ENCODE measurements around the gene AKNAD1.
"Not testable (repeated sequence)": the region's sequence is repeated elsewhere in the genome, so short reads cannot be mapped to it uniquely, and the experiment has no call there.

AKNAD1 gene

GRCh38 chr1:108792420-108792819 lies 64.5 kb downstream of the AKNAD1 start:
- DNase-seq (ENCODE audit: low read depth): no peak

GRCh38 chr1:108791790-108792189 lies 65.1 kb downstream of the AKNAD1 start:
- H3K4me3 ChIP-seq (ENCODE audit: low read depth, low read length): no peak overlapping the region
- DNase-seq (ENCODE audit: low read depth): no peak
- no peak for TF ChIP-seq CTCF (IDR thresholded peaks at IDR 0.05; ENCODE audit: control insufficient read depth, extremely low read depth, insufficient read depth)

More at GRCh38 chr1:108792420-108792819, 64.5 kb downstream of the AKNAD1 start:
- H3K4me3 ChIP-seq (ENCODE audit: low read depth, low read length): no peak overlapping the region
- TF ChIP-seq CTCF (IDR thresholded peaks at IDR 0.05; ENCODE audit: control insufficient read depth, extremely low read depth, insufficient read depth): no peak

GRCh38 chr1:108785880-108786279 lies 71.0 kb downstream of the AKNAD1 start:
- no peak for DNase-seq (ENCODE audit: low read depth)
- no peak for TF ChIP-seq CTCF (IDR thresholded peaks at IDR 0.05; ENCODE audit: control insufficient read depth, extremely low read depth, insufficient read depth)
- no peak overlapping the region for H3K4me3 ChIP-seq (ENCODE audit: low read depth, low read length)

- H3K4me3 ChIP-seq (ENCODE audit: low read depth, low read length): no peak overlapping the region
- TF ChIP-seq CTCF (IDR thresholded peaks at IDR 0.05; ENCODE audit: control insufficient read depth, extremely low read depth, insufficient read depth): no peak
- no peak for DNase-seq (ENCODE audit: low read depth)
These were observed 71.6 kb downstream of the AKNAD1 start for GRCh38 chr1:108785264-108785663.

- not testable (repeated sequence) for H3K4me3 ChIP-seq (ENCODE audit: low read depth, low read length); DNase-seq (ENCODE audit: low read depth)
These were observed 75.3 kb downstream of the AKNAD1 start for GRCh38 chr1:108781575-108781944.

- DNase-seq (ENCODE audit: low read depth): no peak
- no peak overlapping the region for H3K4me3 ChIP-seq (ENCODE audit: low read depth, low read length)
- no peak for TF ChIP-seq CTCF (IDR thresholded peaks at IDR 0.05; ENCODE audit: control insufficient read depth, extremely low read depth, insufficient read depth)
These were observed 75.8 kb downstream of the AKNAD1 start for GRCh38 chr1:108780937-108781574.

GRCh38 chr1:108779455-108779854 lies 77.4 kb downstream of the AKNAD1 start:
- DNase-seq (ENCODE audit: low read depth): no peak
- H3K4me3 ChIP-seq (ENCODE audit: low read depth, low read length): no peak overlapping the region
- no peak for TF ChIP-seq CTCF (IDR thresholded peaks at IDR 0.05; ENCODE audit: control insufficient read depth, extremely low read depth, insufficient read depth)
